ENCODE measurements around the gene IZUMO1R.

The IZUMO1R gene

DNA sequence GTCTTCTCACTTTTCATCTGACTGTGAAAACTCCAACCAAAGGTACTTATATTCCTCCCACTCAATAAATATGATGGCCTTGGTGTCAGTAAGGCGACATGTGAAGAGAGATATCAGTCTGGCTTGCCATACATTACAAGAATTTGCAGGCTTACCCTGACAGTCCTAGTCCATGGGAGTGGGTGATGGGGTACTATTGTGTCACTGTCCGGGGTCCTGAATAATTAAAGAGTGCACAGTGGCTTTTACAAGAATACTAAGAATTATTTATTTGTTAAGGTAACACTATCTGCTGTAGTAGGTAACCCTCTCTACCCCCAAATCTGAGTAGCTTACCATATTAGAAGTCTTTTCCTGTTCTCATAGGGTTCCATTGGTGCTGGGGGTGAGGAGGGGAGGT lies 23.1 kb upstream of the IZUMO1R start:
- no peak for DNase-seq (ENCODE audit: low read depth)
- TF ChIP-seq, protein P1, sequence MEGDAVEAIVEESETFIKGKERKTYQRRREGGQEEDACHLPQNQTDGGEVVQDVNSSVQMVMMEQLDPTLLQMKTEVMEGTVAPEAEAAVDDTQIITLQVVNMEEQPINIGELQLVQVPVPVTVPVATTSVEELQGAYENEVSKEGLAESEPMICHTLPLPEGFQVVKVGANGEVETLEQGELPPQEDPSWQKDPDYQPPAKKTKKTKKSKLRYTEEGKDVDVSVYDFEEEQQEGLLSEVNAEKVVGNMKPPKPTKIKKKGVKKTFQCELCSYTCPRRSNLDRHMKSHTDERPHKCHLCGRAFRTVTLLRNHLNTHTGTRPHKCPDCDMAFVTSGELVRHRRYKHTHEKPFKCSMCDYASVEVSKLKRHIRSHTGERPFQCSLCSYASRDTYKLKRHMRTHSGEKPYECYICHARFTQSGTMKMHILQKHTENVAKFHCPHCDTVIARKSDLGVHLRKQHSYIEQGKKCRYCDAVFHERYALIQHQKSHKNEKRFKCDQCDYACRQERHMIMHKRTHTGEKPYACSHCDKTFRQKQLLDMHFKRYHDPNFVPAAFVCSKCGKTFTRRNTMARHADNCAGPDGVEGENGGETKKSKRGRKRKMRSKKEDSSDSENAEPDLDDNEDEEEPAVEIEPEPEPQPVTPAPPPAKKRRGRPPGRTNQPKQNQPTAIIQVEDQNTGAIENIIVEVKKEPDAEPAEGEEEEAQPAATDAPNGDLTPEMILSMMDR (IDR thresholded peaks at IDR 0.05; ENCODE audit: control insufficient read depth, extremely low read depth, insufficient read depth): no peak
- no peak overlapping the region for H3K4me3 ChIP-seq (ENCODE audit: low read depth, low read length)

DNA sequence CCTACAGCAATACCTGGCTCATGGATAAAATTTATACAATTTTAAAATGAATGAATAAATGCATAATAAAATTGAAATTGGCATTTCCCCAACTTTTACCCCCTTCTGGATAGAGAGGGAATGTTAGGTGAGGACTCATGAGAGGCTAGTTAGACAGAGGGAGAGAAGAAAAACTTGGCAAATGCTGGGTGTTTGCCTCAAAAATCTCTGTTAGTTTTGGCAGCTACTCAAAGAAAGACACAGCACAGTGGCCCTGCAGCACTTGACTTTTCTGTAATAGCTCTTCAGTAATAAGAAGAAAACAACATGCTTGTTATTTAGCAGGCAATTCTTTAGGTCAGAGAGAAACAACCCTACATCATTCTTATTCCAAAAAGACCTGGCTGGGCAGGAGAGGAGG lies 20.7 kb upstream of the IZUMO1R start:
- H3K4me3 ChIP-seq (ENCODE audit: low read depth, low read length): no peak overlapping the region
- DNase-seq (ENCODE audit: low read depth): no peak
- TF ChIP-seq, protein P1 (IDR thresholded peaks at IDR 0.05; ENCODE audit: control insufficient read depth, extremely low read depth, insufficient read depth): no peak

GRCh38 chr11:94295534-94295933 lies 8.8 kb upstream of the IZUMO1R start:
- H3K4me3 ChIP-seq (ENCODE audit: low read depth, low read length): no peak overlapping the region
- DNase-seq (ENCODE audit: low read depth): no peak
- TF ChIP-seq, protein P1 (IDR thresholded peaks at IDR 0.05; ENCODE audit: control insufficient read depth, extremely low read depth, insufficient read depth): no peak

DNA sequence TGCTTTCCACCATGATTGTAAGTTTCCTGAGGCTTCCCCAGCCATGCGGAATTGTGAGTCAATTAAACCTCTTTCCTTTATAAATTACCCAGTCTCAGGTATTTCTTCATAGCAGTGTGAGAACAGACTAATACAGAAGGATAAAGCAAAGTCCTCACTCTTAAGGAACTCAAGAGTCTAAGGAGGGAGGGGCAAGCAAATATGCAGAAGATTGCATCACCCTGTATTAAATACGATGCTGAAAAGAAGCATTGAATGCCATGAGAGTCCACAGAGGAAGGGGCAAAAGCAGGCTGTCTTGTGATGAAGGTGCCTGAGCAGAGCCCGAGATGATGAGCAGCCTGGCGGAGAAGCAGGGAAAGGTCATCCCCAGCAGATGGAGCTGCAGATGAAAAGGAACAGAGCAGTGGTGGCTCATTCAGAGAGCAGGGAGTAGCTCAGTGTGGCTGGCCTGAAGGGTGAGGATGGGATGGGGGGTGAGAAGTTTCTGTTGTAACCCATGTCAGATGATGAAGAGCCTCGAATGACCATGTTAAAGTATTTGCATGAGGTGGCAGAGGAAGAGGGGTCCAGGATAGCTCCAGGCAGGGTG lies 6.3 kb upstream of the IZUMO1R start:
- DNase-seq (ENCODE audit: low read depth): no peak
- no peak overlapping the region for H3K4me3 ChIP-seq (ENCODE audit: low read depth, low read length)
- TF ChIP-seq, protein P1 (IDR thresholded peaks at IDR 0.05; ENCODE audit: control insufficient read depth, extremely low read depth, insufficient read depth): no peak

DNA sequence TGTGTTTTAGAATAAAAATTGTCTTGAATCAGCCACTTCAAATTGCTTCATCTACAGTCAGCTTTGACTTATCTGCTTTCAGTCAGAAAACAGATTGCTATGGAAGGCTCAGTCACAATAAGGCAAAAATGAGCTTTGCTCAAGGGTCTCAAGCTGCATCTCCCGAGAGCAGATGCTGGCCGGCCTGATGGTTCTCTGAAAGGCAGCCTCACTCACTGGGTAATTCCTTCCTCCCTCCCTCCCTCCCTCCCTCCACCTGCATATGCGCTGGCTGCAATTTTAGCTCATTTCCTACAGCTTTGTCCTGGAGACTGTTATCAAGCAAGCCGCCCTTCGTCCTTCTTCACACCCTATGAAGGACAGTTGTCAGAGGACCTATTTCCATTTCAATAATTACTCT lies 1.6 kb upstream of the IZUMO1R start:
- TF ChIP-seq, protein P1 (IDR thresholded peaks at IDR 0.05; ENCODE audit: control insufficient read depth, extremely low read depth, insufficient read depth): no peak
- no peak overlapping the region for H3K4me3 ChIP-seq (ENCODE audit: low read depth, low read length)
- DNase-seq (ENCODE audit: low read depth): no peak

- H3K4me3 ChIP-seq (ENCODE audit: low read depth, low read length): no peak overlapping the region
- TF ChIP-seq, protein P1 (IDR thresholded peaks at IDR 0.05; ENCODE audit: control insufficient read depth, extremely low read depth, insufficient read depth): no peak
- DNase-seq (ENCODE audit: low read depth): no peak
Observed at GRCh38 chr11:94305146-94305545, 766 bp downstream of the IZUMO1R start.

- TF ChIP-seq, protein P1 (IDR thresholded peaks at IDR 0.05; ENCODE audit: control insufficient read depth, extremely low read depth, insufficient read depth): no peak
- DNase-seq (ENCODE audit: low read depth): no peak
Observed at GRCh38 chr11:94307101-94307791, 2.9 kb downstream of the IZUMO1R start.

More at GRCh38 chr11:94307101-94307791, 2.9 kb downstream of the IZUMO1R start:
- H3K4me3 ChIP-seq (ENCODE audit: low read depth, low read length): no peak overlapping the region
